ENCODE results near the gene LRRC36.

DNA sequence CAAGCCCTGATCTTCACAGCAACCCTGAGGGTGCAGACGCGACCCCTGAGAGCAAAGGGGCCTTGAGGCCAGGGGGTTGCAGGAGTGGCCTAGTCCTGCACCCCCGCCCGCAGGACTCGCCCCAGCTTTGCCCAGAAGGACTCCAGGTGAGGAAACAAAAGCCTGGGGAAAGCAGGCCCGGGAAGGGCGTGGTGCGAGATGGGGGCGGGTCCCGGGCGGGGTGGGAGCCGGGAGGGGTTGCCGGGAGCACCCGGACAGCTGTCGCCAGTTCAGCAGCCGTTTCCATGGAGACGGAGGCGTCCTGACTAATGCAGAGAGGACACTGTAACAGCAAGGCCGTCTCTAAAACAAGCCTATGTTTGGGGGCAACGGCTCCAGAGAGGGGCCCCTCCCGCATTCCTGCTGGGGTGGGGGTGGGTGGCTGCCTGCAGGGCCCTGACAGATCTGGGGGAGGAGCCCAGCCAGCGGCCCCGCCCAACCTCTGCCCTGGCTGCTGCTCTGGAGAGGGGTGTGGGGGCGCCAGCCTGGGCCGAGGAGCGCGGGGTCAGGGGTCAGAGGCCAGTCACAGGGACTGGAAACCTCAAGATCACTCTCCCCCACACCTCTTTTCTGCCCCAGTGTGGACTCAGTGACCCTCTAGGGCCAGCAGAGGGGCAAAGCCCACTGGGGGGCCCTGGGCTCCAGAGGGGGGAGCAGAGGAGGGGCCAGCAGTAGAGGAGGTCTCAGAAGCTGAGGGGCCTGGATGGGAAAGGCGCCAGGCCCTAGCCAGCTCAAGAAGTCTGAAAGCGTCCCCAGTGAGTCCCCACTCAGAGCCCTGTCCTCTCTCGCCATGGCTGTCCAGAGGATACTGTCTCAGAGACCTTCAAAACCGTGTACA is 69.8 kb downstream of the LRRC36 start:
- TF ChIP-seq EZH2phosphoT487 (IDR thresholded peaks at IDR 0.05; ENCODE audit: low read depth) (no peak), CTCF (IDR thresholded peaks at IDR 0.05; ENCODE audit: low read depth, low read length) (no peak)
